Muscle layer of colon (tissue), 2 donors: ENCODE results near the gene SLC34A1.

Experiments used
- H3K27ac ChIP-seq: one replicate; pipeline ENCODE4 v1.7.0; 2013; ENCODE audit warnings: low read depth, mild to moderate bottlenecking, low read length, moderate library complexity
- H3K27me3 ChIP-seq, 2 donors: one replicate each; pipeline ENCODE4 v1.7.0; 2013; ENCODE audit warnings: low read length in 2 of 2, mild to moderate bottlenecking in 2 of 2; ENCODE audit not compliant: insufficient read depth in 2 of 2, control insufficient read depth in 1 of 2
- H3K36me3 ChIP-seq: one replicate; pipeline ENCODE4 v1.7.0; 2013; ENCODE audit warnings: mild to moderate bottlenecking, low read length; ENCODE audit not compliant: insufficient read depth
- H3K4me1 ChIP-seq: one replicate; pipeline ENCODE4 v1.7.0; 2013; ENCODE audit warnings: mild to moderate bottlenecking, low read length; ENCODE audit not compliant: insufficient read depth
- H3K4me3 ChIP-seq, 2 donors: one replicate each; pipeline ENCODE4 v1.7.0; 2013; ENCODE audit warnings: low read length in 2 of 2, low read depth in 1 of 2, mild to moderate bottlenecking in 1 of 2, moderate library complexity in 1 of 2
- H3K9ac ChIP-seq: one replicate; pipeline ENCODE4 v1.7.0; 2013; ENCODE audit warnings: low read length
- H3K9me3 ChIP-seq: one replicate; pipeline ENCODE4 v1.7.0; 2013; ENCODE audit warnings: mild to moderate bottlenecking, low read length
- donor health status: abdominal sarcoma.
- donor health status: Adenocarcinoma of cecum.

SLC34A1 gene

GRCh38 chr5:177440990-177441780, 57.0 kb downstream of the SLC34A1 start:
- Histone ChIP-seq H3K27ac (no peak overlapping the region), H3K36me3 (peaks cover 19% of the 10 kb centered on the region), H3K4me1 (peaks cover 5% of the 10 kb centered on the region), H3K27me3 (peaks cover 0 to 12% of the 10 kb centered on the region in 2 donors), H3K9me3 (no peaks in the 10 kb centered on the region), H3K9ac (no peak overlapping the region), H3K4me3 (no peak overlapping the region)

DNA sequence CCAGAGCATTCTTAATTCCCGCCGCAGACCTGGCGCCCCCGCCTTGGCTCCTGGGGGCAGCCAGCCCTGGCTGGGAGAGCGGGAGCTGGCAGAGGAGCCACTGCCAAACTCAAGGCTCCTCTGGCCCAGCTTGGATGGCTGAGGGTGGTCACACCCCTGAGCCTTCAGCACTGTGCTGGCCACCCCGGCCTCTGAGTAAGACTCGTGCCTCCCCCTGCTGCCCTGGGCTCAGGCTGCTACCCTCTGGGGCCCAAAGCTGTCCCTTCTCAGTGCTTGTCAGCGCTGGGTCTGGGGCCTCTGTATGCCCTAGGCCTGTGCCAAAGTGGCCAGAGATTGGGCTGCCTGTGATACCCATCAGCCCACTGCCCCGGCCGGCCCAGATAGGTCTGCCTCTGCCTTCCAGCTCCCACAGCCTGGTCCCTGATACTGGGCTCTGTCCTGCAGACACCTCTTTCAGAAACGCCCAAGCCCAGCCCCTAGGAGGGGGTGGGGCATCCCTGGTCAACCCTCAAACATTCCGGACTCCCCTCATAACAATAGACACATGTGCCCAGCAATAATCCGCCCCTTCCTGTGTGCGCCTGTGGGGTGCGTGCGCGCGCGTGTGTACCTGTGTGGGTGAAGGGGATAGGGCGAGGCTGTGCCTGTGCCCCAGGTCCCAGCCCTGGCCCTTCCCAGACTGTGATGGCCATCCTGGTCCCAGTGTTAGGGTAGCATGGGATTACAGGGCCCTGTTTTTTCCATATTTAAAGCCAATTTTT, 58.0 kb downstream of the SLC34A1 start:
- Histone ChIP-seq H3K27me3 (peaks cover 0 to 15% of the 10 kb centered on the region in 2 donors), H3K4me3 (no peak overlapping the region), H3K36me3 (peaks cover 11% of the 10 kb centered on the region), H3K9me3 (no peaks in the 10 kb centered on the region), H3K9ac (no peak overlapping the region), H3K4me1 (peaks cover 7% of the 10 kb centered on the region), H3K27ac (no peak overlapping the region)

- H3K27me3 ChIP-seq, result peaks cover 9 to 22% of the 10 kb centered on the region in 2 donors
- H3K9me3 ChIP-seq, result no peaks in the 10 kb centered on the region
- peaks cover 15% of the 10 kb centered on the region for H3K4me1 ChIP-seq
- no peak overlapping the region for H3K9ac ChIP-seq
- no peak overlapping the region for H3K27ac ChIP-seq
- peaks cover 5% of the 10 kb centered on the region for H3K36me3 ChIP-seq
- no peak overlapping the region for H3K4me3 ChIP-seq
Observed at GRCh38 chr5:177443144-177443983, 59.1 kb downstream of the SLC34A1 start.

GRCh38 chr5:177444106-177445051, 60.1 kb downstream of the SLC34A1 start:
- Histone ChIP-seq H3K9me3 (no peaks in the 10 kb centered on the region), H3K36me3 (peaks cover 5% of the 10 kb centered on the region), H3K9ac (no peak overlapping the region), H3K4me1 (peaks cover 15% of the 10 kb centered on the region), H3K4me3 (no peak overlapping the region), H3K27me3 (peaks cover 19 to 31% of the 10 kb centered on the region in 2 donors), H3K27ac (no peak overlapping the region)

- Histone ChIP-seq H3K27me3 (peaks cover 28 to 40% of the 10 kb centered on the region in 2 donors), H3K36me3 (peaks cover 5% of the 10 kb centered on the region), H3K4me1 (peaks cover 15% of the 10 kb centered on the region), H3K9me3 (no peaks in the 10 kb centered on the region), H3K27ac (no peak overlapping the region), H3K9ac (no peak overlapping the region), H3K4me3 (no peak overlapping the region)
Observed at GRCh38 chr5:177445052-177445916, 61.0 kb downstream of the SLC34A1 start.

DNA sequence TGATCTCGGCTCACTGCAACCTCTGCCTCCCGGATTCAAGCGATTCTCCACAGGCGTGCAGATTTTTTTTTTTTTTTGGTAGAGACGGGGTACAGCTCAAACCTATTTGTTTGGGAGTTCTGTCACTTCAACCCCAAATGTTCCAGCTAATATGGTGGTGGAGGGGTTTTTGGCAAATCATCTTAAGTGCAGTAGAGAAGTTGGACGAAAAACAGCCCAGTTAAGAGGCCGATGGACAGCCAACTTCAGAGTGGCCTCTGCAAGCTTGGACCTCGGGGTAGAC, 61.6 kb downstream of the SLC34A1 start:
- Histone ChIP-seq H3K9me3 (no peaks in the 10 kb centered on the region), H3K27me3 (peaks cover 34 to 46% of the 10 kb centered on the region in 2 donors), H3K36me3 (peaks cover 5% of the 10 kb centered on the region), H3K4me3 (peak overlapping the region in 1 of 2 donors; percentile 56), H3K27ac (no peak overlapping the region), H3K9ac (no peak overlapping the region), H3K4me1 (peaks cover 15% of the 10 kb centered on the region)

GRCh38 chr5:177446200-177447065, 62.2 kb downstream of the SLC34A1 start, which contains the start of gene PRR7:
Gene PRR7 (plus strand): TSS chr5:177446814. CDS start chr5:177455068, 8,254 bp downstream.
- no peak within 1 kb of the TSS for H3K27ac ChIP-seq
- peaks cover 15% of the 10 kb centered on the region for H3K4me1 ChIP-seq
- H3K36me3 ChIP-seq, result peaks cover 5% of the 10 kb centered on the region
- H3K9ac ChIP-seq, result no peak within 1 kb of the TSS
- H3K27me3 ChIP-seq, result peaks cover 34 to 49% of the 10 kb centered on the region in 2 donors
- H3K4me3 ChIP-seq, result peak within 1 kb of the TSS; percentile 48 to 56
- H3K9me3 ChIP-seq, result no peaks in the 10 kb centered on the region

- Histone ChIP-seq H3K27me3 (peaks cover 37 to 52% of the 10 kb centered on the region in 2 donors), H3K27ac (no peak overlapping the region), H3K4me3 (peak overlapping the region; percentile 48 to 56)
Observed at GRCh38 chr5:177447066-177447610, 62.9 kb downstream of the SLC34A1 start.

DNA sequence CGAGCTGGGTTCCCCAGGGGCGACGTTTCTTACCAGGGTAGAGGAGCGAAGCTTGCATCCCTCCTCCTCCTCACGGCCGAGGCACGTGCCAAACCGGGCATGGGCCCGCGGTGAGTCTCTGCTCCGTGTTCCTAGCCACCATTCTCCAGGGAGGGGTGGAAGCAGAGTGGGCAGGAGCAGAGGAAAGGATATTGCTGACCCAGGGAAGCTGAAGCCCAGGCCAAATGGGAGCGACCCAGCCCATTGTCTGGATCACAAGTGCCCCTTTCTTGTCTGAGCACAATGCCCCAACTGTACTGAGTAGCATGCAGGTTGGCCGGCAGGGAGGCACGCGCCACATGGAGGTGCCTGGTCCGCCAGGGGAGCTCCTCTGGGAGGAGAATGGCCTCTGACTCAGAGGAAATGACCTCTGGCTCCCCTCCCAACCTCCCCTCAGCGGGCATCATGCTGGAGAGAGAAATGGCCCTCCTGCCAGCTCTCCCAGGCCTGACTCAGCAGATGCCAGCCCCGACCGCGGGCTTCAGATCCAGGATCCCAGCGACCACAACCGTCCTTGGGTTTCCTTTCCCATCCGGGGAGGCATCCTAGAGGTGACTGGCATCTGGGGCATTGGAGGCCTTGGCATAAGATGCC, 63.5 kb downstream of the SLC34A1 start:
- Histone ChIP-seq H3K27ac (no peak overlapping the region), H3K4me1 (peaks cover 15% of the 10 kb centered on the region), H3K36me3 (no peaks in the 10 kb centered on the region), H3K9me3 (no peaks in the 10 kb centered on the region), H3K4me3 (no peak overlapping the region), H3K27me3 (peaks cover 42 to 58% of the 10 kb centered on the region in 2 donors), H3K9ac (no peak overlapping the region)

More at GRCh38 chr5:177447066-177447610, 62.9 kb downstream of the SLC34A1 start:
- Histone ChIP-seq H3K9me3 (no peaks in the 10 kb centered on the region), H3K36me3 (peaks cover 5% of the 10 kb centered on the region), H3K9ac (no peak overlapping the region), H3K4me1 (peaks cover 15% of the 10 kb centered on the region)
